ENCODE results near the gene FAM124B. TPM values are rescaled to one million over a fixed set of nuclear protein-coding genes. Genes with fewer than 3 reads are reported as not detected.

The FAM124B gene
- total RNA-seq, 2 experiments from 2014 or later, result not detected

DNA sequence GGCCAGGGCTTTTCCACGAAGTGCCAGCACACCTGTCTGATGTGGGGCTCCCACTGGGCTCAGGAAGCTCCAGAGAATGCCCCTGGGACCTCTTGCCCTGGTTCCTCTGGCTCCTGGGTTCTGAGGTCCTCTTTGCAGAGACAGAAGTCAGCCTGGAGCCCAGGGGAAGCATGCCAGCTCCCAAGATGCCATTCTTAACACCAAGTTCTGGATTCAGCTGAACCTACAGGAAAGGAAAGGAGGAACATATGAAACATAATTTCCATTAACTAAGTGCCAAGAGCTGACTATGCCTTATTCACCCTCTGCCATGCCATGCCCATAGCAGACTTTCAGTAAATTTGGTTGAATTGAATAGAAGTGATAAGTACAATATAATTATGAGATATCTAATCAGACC lies 21.9 kb downstream of the FAM124B start:
- TF ChIP-seq CTCF (conservative IDR thresholded peaks at IDR 0.05; ENCODE audit: low read length), result no peak
- intact Hi-C loops (cut with micrococcal nuclease; ENCODE audit: unreplicated experiment), result no loop called here

DNA sequence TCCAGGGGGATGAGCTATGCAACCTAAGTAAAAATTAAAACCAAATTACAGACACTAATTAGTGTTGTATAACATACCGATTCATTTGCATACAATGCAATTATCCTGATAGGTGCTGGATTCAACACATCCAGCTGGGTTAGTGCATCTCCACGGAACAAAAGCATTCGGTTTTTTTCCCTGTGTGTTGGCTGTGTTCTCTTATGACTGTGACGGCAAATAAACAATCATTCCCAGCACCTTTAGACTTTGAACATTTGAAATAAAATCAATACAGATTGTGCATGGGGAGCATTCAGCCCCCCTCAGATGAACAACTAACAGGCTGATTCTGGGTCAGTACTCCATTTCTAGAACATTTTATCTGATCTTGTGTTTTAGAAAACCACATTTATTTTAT lies 22.7 kb downstream of the FAM124B start:
- no peak for DNase-seq (ENCODE audit: low spot score)
- no peak overlapping the region for H3K4me3 ChIP-seq (ENCODE audit: low read depth, low read length, poor library complexity, severe bottlenecking)
- TF ChIP-seq EZH2phosphoT487 (IDR thresholded peaks at IDR 0.05; ENCODE audit: borderline replicate concordance, low read depth, low read length) (no peak), CTCF (conservative IDR thresholded peaks at IDR 0.05; ENCODE audit: low read length) (no peak)
- H2AFZ ChIP-seq (ENCODE audit: low read length), result no peak overlapping the region
- H4K20me1 ChIP-seq (ENCODE audit: insufficient read depth, low read length), result no peaks in the 10 kb centered on the region
- intact Hi-C loops (cut with micrococcal nuclease; ENCODE audit: unreplicated experiment), result no loop called here
- no TSS peak for BruUV-seq (replicated peaks)
- H3K9me2 ChIP-seq (ENCODE audit: insufficient read depth, low read length), result no peaks in the 10 kb centered on the region
- no peak overlapping the region for H3K27ac ChIP-seq (ENCODE audit: low read depth, low read length, poor library complexity, severe bottlenecking)
- ChIA-PET CTCF (ENCODE audit: unreplicated experiment) (no interaction called here), POLR2A (no interaction called here)
- H3K9me3 ChIP-seq (ENCODE audit: low read length), result no peaks in the 10 kb centered on the region
- H3K36me3 ChIP-seq (ENCODE audit: insufficient read depth, low read length), result no peaks in the 10 kb centered on the region
- H3K79me2 ChIP-seq (ENCODE audit: insufficient read depth, low read depth, low read length), result no peaks in the 10 kb centered on the region
- H3K4me1 ChIP-seq (ENCODE audit: insufficient read depth, low read length, poor library complexity, severe bottlenecking), result peaks cover 3% of the 10 kb centered on the region
- H3K4me2 ChIP-seq (ENCODE audit: low read length), result no peak overlapping the region

More for the DNA sequence above, 21.9 kb downstream of the FAM124B start:
- no peak overlapping the region for H3K4me3 ChIP-seq (ENCODE audit: low read depth, low read length, poor library complexity, severe bottlenecking)
- no peaks in the 10 kb centered on the region for H3K36me3 ChIP-seq (ENCODE audit: insufficient read depth, low read length)
- H3K9me2 ChIP-seq (ENCODE audit: insufficient read depth, low read length), result no peaks in the 10 kb centered on the region
- H3K9me3 ChIP-seq (ENCODE audit: low read length), result no peaks in the 10 kb centered on the region
- H3K79me2 ChIP-seq (ENCODE audit: insufficient read depth, low read depth, low read length), result no peaks in the 10 kb centered on the region
- DNase-seq (ENCODE audit: low spot score), result no peak
- H3K4me2 ChIP-seq (ENCODE audit: low read length), result no peak overlapping the region
- H3K4me1 ChIP-seq (ENCODE audit: insufficient read depth, low read length, poor library complexity, severe bottlenecking), result peaks cover 1% of the 10 kb centered on the region
- no peak overlapping the region for H3K27ac ChIP-seq (ENCODE audit: low read depth, low read length, poor library complexity, severe bottlenecking)
- H4K20me1 ChIP-seq (ENCODE audit: insufficient read depth, low read length), result no peaks in the 10 kb centered on the region
- no TSS peak for BruUV-seq (replicated peaks)
- ChIA-PET CTCF (ENCODE audit: unreplicated experiment) (no interaction called here), POLR2A (no interaction called here)
- H2AFZ ChIP-seq (ENCODE audit: low read length), result no peak overlapping the region

GRCh38 chr2:224378701-224379097 lies 23.2 kb downstream of the FAM124B start:
- intact Hi-C loops (cut with micrococcal nuclease; ENCODE audit: unreplicated experiment), result no loop called here
- no peaks in the 10 kb centered on the region for H3K79me2 ChIP-seq (ENCODE audit: insufficient read depth, low read depth, low read length)
- no peaks in the 10 kb centered on the region for H3K9me2 ChIP-seq (ENCODE audit: insufficient read depth, low read length)
- H3K36me3 ChIP-seq (ENCODE audit: insufficient read depth, low read length), result no peaks in the 10 kb centered on the region
- no peak overlapping the region for H2AFZ ChIP-seq (ENCODE audit: low read length)
- no peak overlapping the region for H3K4me2 ChIP-seq (ENCODE audit: low read length)
- H4K20me1 ChIP-seq (ENCODE audit: insufficient read depth, low read length), result no peaks in the 10 kb centered on the region
- CTCF ChIA-PET (ENCODE audit: unreplicated experiment), result no interaction called here
- H3K4me3 ChIP-seq (ENCODE audit: low read depth, low read length, poor library complexity, severe bottlenecking), result no peak overlapping the region
- H3K4me1 ChIP-seq (ENCODE audit: insufficient read depth, low read length, poor library complexity, severe bottlenecking), result peaks cover 3% of the 10 kb centered on the region
- no TSS peak for BruUV-seq (replicated peaks)
- POLR2A ChIA-PET, result no interaction called here
- TF ChIP-seq EZH2phosphoT487 (IDR thresholded peaks at IDR 0.05; ENCODE audit: borderline replicate concordance, low read depth, low read length), result no peak
- no peak for TF ChIP-seq CTCF (conservative IDR thresholded peaks at IDR 0.05; ENCODE audit: low read length)
- H3K9me3 ChIP-seq (ENCODE audit: low read length), result no peaks in the 10 kb centered on the region
- no peak overlapping the region for H3K27ac ChIP-seq (ENCODE audit: low read depth, low read length, poor library complexity, severe bottlenecking)
- no peak for DNase-seq (ENCODE audit: low spot score)

Data from OCI-LY7 (cell line).